ENCODE measurements around the gene REXO1. TPM values are rescaled to one million over a fixed set of nuclear protein-coding genes. Genes with fewer than 3 reads are reported as not detected.
A peak's percentile ranks its signal among the peaks of the same experiment; 100 is the strongest.

The REXO1 gene
- total and polyA plus RNA-seq, 9 of the 15 experiments (the other 6 are each of a cell fraction or from before 2014, with no cell fraction given): 0.04 to 63.3 (median 15.8) TPM

- no peak for TF ChIP-seq CHD7 (IDR thresholded peaks at IDR 0.05; ENCODE audit: low read depth, low read length)
- no peak for TF ChIP-seq AFF1 (IDR thresholded peaks at IDR 0.05; ENCODE audit: low read depth in 1 of 2, partially characterized antibody in 2 of 2)
- 0 out of 2 replicates have a peak, but pooled peaks have one; percentile 49 for TF ChIP-seq GATAD2B (IDR thresholded peaks at IDR 0.05; ENCODE audit: borderline replicate concordance)
- TF ChIP-seq SAP30 (IDR thresholded peaks at IDR 0.05; ENCODE audit: borderline replicate concordance, insufficient read depth, low read depth, low read length, poor library complexity, severe bottlenecking): peak; percentile 40
- TF ChIP-seq TBP (optimal IDR thresholded peaks at IDR 0.05; ENCODE audit: low read depth, low read length): peak; percentile 21
- 0 out of 4 replicates have a peak, but pooled peaks of 1 of the 2 experiments have one; percentile 15 for TF ChIP-seq SIN3A (IDR thresholded peaks at IDR 0.05; ENCODE audit: borderline replicate concordance in 2 of 2, control insufficient read depth in 1 of 2, low read depth in 2 of 2, low read length in 2 of 2)
Measured at GRCh38 chr19:1863328-1863637, 15.0 kb upstream of the REXO1 start, which contains the start of gene KLF16 (continued).

All from K562 (cell line).